Measurements from ENCODE around the gene PITPNC1.
"Not testable (repeated sequence)": the region's sequence is repeated elsewhere in the genome, so short reads cannot be mapped to it uniquely, and the experiment has no call there.

The PITPNC1 gene

GRCh38 chr17:67491009-67491680 lies 114.1 kb downstream of the PITPNC1 start:
- DNase-seq, result peak; percentile 84

GRCh38 chr17:67491681-67492024 lies 114.6 kb downstream of the PITPNC1 start:
- no peak for DNase-seq

- DNase-seq, result no peak
Observed at GRCh38 chr17:67492251-67492740, 115.2 kb downstream of the PITPNC1 start.

- DNase-seq, result no peak
Observed at GRCh38 chr17:67492824-67493517, 115.9 kb downstream of the PITPNC1 start.

GRCh38 chr17:67493812-67494211 lies 116.7 kb downstream of the PITPNC1 start:
- DNase-seq, result no peak

- DNase-seq, result not testable (repeated sequence)
Observed at GRCh38 chr17:67495534-67495933, 118.5 kb downstream of the PITPNC1 start.

- no peak for DNase-seq
Observed at GRCh38 chr17:67496286-67496685, 119.2 kb downstream of the PITPNC1 start.

GRCh38 chr17:67499685-67500084 lies 122.6 kb downstream of the PITPNC1 start:
- DNase-seq, result no peak

- DNase-seq, result no peak
Observed at GRCh38 chr17:67500261-67500660, 123.2 kb downstream of the PITPNC1 start.

GRCh38 chr17:67500677-67501300 lies 123.7 kb downstream of the PITPNC1 start:
- no peak for DNase-seq

- DNase-seq, result no peak
Observed at GRCh38 chr17:67502151-67502550, 125.1 kb downstream of the PITPNC1 start.

- DNase-seq, result no peak
Observed at GRCh38 chr17:67503184-67503583, 126.1 kb downstream of the PITPNC1 start.

GRCh38 chr17:67503739-67504138 lies 126.7 kb downstream of the PITPNC1 start:
- no peak for DNase-seq

GRCh38 chr17:67504182-67504581 lies 127.1 kb downstream of the PITPNC1 start:
- DNase-seq, result no peak

GRCh38 chr17:67506966-67507365 lies 129.9 kb downstream of the PITPNC1 start:
- no peak for DNase-seq

GRCh38 chr17:67509390-67510287 lies 132.6 kb downstream of the PITPNC1 start:
- no peak for DNase-seq

- DNase-seq, result no peak
Observed at GRCh38 chr17:67511012-67511411, 133.9 kb downstream of the PITPNC1 start.

GRCh38 chr17:67511804-67512203 lies 134.7 kb downstream of the PITPNC1 start:
- DNase-seq, result no peak

- no peak for DNase-seq
Observed at GRCh38 chr17:67514998-67515397, 137.9 kb downstream of the PITPNC1 start.

- DNase-seq, result no peak
Observed at GRCh38 chr17:67515490-67516083, 138.5 kb downstream of the PITPNC1 start.

- not testable (repeated sequence) for DNase-seq
Observed at GRCh38 chr17:67516571-67516970, 139.5 kb downstream of the PITPNC1 start.

- no peak for DNase-seq
Observed at GRCh38 chr17:67517325-67517724, 140.2 kb downstream of the PITPNC1 start.

- DNase-seq, result no peak
Observed at GRCh38 chr17:67518876-67519275, 141.8 kb downstream of the PITPNC1 start.

Data from SHP77 treated with DMSO at 0.1 percent for 48 hours (cell line).